HepG2 (cell line): ENCODE results near the gene VPREB3. TPM values are rescaled to one million over a fixed set of nuclear protein-coding genes. Genes with fewer than 3 reads are reported as not detected.

Source experiments
- AKNA ChIP-seq: sonication (generic); formaldehyde crosslinking; IDR thresholded peaks from 2 replicates; pipeline ENCODE4 v1.4.0; 2020; ENCODE audit warnings: missing genetic modification reagents, borderline replicate concordance
- BCL3 ChIP-seq: sonication (generic); formaldehyde crosslinking; IDR thresholded peaks from 2 replicates; pipeline ENCODE4 v1.5.1; 2020; ENCODE audit warnings: mild to moderate bottlenecking, missing genetic modification reagents, moderate library complexity
- CAMTA2 ChIP-seq: sonication (generic); formaldehyde crosslinking; IDR thresholded peaks from 2 replicates; pipeline ENCODE4 v1.4.0; 2020; ENCODE audit warnings: mild to moderate bottlenecking, missing genetic modification reagents, borderline replicate concordance
- CHCHD3 ChIP-seq: sonication (generic); formaldehyde crosslinking; IDR thresholded peaks from 2 replicates; pipeline ENCODE4 v1.8.0; 2022; ENCODE audit warnings: mild to moderate bottlenecking, missing genetic modification reagents, moderate library complexity
- DR1 ChIP-seq: sonication (generic); formaldehyde crosslinking; IDR thresholded peaks from 2 replicates; pipeline ENCODE4 v1.8.0; 2021; ENCODE audit warnings: mild to moderate bottlenecking, missing genetic modification reagents, inconsistent platforms
- EEA1 ChIP-seq: sonication (generic); formaldehyde crosslinking; IDR thresholded peaks from 2 replicates; pipeline ENCODE4 v1.5.1; 2020; ENCODE audit warnings: mild to moderate bottlenecking, missing genetic modification reagents, borderline replicate concordance
- KLF15 ChIP-seq: sonication (generic); formaldehyde crosslinking; IDR thresholded peaks from 2 replicates; pipeline ENCODE4 v1.8.1; 2023; ENCODE audit warnings: borderline replicate concordance, mild to moderate bottlenecking, inconsistent platforms, missing genetic modification reagents, mixed read lengths
- NR3C1 ChIP-seq: sonication (generic); formaldehyde crosslinking; IDR thresholded peaks from 2 replicates; pipeline ENCODE4 v1.4.0; 2020; ENCODE audit warnings: missing genetic modification reagents
- RELA ChIP-seq: sonication (generic); formaldehyde crosslinking; IDR thresholded peaks from 2 replicates; pipeline ENCODE4 v1.4.0; 2020; ENCODE audit warnings: missing genetic modification reagents
- RFX1 ChIP-seq: fragments of 450-650 bp; IDR thresholded peaks from 2 replicates; pipeline ENCODE4 v1.6.1; 2017
- SATB2 ChIP-seq: sonication (generic); formaldehyde crosslinking; IDR thresholded peaks from 2 replicates; pipeline ENCODE4 v1.5.0; 2020; ENCODE audit warnings: missing genetic modification reagents
- TARDBP ChIP-seq: sonication (generic); formaldehyde crosslinking; IDR thresholded peaks from 2 replicates; pipeline ENCODE4 v1.8.0; 2022; ENCODE audit warnings: mild to moderate bottlenecking, missing genetic modification reagents
- TBP ChIP-seq: sonication (generic); formaldehyde crosslinking; IDR thresholded peaks from 2 replicates; pipeline ENCODE4 v1.5.0; 2020; ENCODE audit warnings: missing genetic modification reagents
- ZBTB7A ChIP-seq: sonication (generic); formaldehyde crosslinking; IDR thresholded peaks from 2 replicates; pipeline ENCODE4 v1.8.0; 2022; ENCODE audit warnings: mild to moderate bottlenecking, missing genetic modification reagents
- ZFP1 ChIP-seq: IDR thresholded peaks from 2 replicates; pipeline ENCODE4 v1.6.1; 2016
- ZFX ChIP-seq: sonication (generic); formaldehyde crosslinking; IDR thresholded peaks from 2 replicates; pipeline ENCODE4 v1.4.0; 2020; ENCODE audit warnings: mild to moderate bottlenecking, low read depth, missing genetic modification reagents, moderate library complexity
- ZNF557 ChIP-seq: sonication (generic); formaldehyde crosslinking; IDR thresholded peaks from 2 replicates; pipeline ENCODE4 v1.4.0; 2020; ENCODE audit warnings: missing genetic modification reagents
- ZNF609 ChIP-seq: sonication (generic); formaldehyde crosslinking; IDR thresholded peaks from 2 replicates; pipeline ENCODE4 v1.4.0; 2020; ENCODE audit warnings: mild to moderate bottlenecking, missing genetic modification reagents, borderline replicate concordance
- ZNF768 ChIP-seq: sonication (generic); formaldehyde crosslinking; IDR thresholded peaks from 2 replicates; pipeline ENCODE4 v1.4.0; 2020; ENCODE audit warnings: missing genetic modification reagents
- polyA plus RNA-seq, 8 experiments: library from polyadenylated mRNA; depleted of rRNA in 3 of 8; stranded (reverse) in 7 of 8; unstranded in 1 of 8; fragments of >200 nt; fragmentation: Illumina TruSeq in 4 of 8; extraction: Trizol in 4 of 8; gene quantifications; 2 replicates each; pipeline versions ENCODE4 v1.2.1 to v1.2.3, GENCODE V29; 2011 to 2016; ENCODE audit warnings: low read depth in 4 of 8, missing spikeins in 1 of 8, mixed read lengths in 1 of 8; ENCODE audit not compliant: insufficient read depth in 1 of 8
- total RNA-seq, 5 experiments: library from RNA; depleted of rRNA; stranded (reverse); fragments of >200 nt; fragmentation: Illumina TruSeq; extraction: Trizol; gene quantifications; 2 replicates each; pipeline ENCODE4 v1.2.3, GENCODE V29; 2016; ENCODE audit warnings: low read depth in 1 of 5
- TF ChIP-seq, protein P1 (sequence below): sonication (generic); formaldehyde crosslinking; IDR thresholded peaks from 2 replicates; pipeline ENCODE4 v1.5.1; 2020; ENCODE audit warnings: missing genetic modification reagents, mild to moderate bottlenecking, borderline replicate concordance

Gene VPREB3
- total and polyA plus RNA-seq, 2 of the 13 experiments (the other 11 are each of a cell fraction or from before 2014, with no cell fraction given): 0.22 TPM; not detected in 1

- TF ChIP-seq ZNF768: no peak
- TF ChIP-seq RELA (CRISPR knock-in tag): no peak
- no peak for TF ChIP-seq AKNA (CRISPR knock-in tag)
- TF ChIP-seq CHCHD3 (CRISPR knock-in tag): no peak
- TF ChIP-seq KLF15 (CRISPR knock-in tag): no peak
- no peak for TF ChIP-seq ZNF557 (CRISPR knock-in tag)
- no peak for TF ChIP-seq ZNF609 (CRISPR knock-in tag)
- TF ChIP-seq NR3C1: no peak
- TF ChIP-seq ZBTB7A (CRISPR knock-in tag): no peak
- TF ChIP-seq EEA1: no peak
- no peak for TF ChIP-seq SATB2 (CRISPR knock-in tag)
- TF ChIP-seq CAMTA2 (CRISPR knock-in tag): no peak
- peak; percentile 38 for TF ChIP-seq ZFX
- no peak for TF ChIP-seq BCL3 (CRISPR knock-in tag)
- TF ChIP-seq ZFP1: no peak
- TF ChIP-seq, protein P1, sequence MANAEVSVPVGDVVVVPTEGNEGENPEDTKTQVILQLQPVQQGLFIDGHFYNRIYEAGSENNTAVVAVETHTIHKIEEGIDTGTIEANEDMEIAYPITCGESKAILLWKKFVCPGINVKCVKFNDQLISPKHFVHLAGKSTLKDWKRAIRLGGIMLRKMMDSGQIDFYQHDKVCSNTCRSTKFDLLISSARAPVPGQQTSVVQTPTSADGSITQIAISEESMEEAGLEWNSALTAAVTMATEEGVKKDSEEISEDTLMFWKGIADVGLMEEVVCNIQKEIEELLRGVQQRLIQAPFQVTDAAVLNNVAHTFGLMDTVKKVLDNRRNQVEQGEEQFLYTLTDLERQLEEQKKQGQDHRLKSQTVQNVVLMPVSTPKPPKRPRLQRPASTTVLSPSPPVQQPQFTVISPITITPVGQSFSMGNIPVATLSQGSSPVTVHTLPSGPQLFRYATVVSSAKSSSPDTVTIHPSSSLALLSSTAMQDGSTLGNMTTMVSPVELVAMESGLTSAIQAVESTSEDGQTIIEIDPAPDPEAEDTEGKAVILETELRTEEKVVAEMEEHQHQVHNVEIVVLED (CRISPR knock-in tag): no peak
- no peak for TF ChIP-seq TBP (CRISPR knock-in tag)
- no peak for TF ChIP-seq TARDBP (CRISPR knock-in tag)
- TF ChIP-seq RFX1: no peak
- no peak for TF ChIP-seq DR1 (CRISPR knock-in tag)
These were observed 24.3 kb upstream of the VPREB3 start (continued) for GRCh38 chr22:23778577-23778900.
